IMR-90 (cell line): ENCODE data around the gene ISLR2. TPM values are rescaled to one million over a fixed set of nuclear protein-coding genes. Genes with fewer than 3 reads are reported as not detected.

ENCODE experiments used
- ATAC-seq: fragments of 200-7000 bp; cut with Tn5 transposase; 2 replicates; pipeline ENCODE4 v1.9.1; 2020; ENCODE audit warnings: low read depth, mild to moderate bottlenecking, moderate library complexity
- BruUV-seq: library from RNA; stranded (reverse); fragments of 400-500 nt; replicated peaks from 2 replicates; lab custom pipeline; 2021; lab: Mats Ljungman, UMichigan
- CTCF ChIA-PET: fragments of 300-600 bp; formaldehyde crosslinking; extraction: SDS; loops from one replicate; lab custom pipeline; 2021; ENCODE audit warnings: antibody characterized with exemption; lab: Yijun Ruan, JAX
- POLR2A ChIA-PET: fragments of 300-600 bp; sonication (Branson Sonifier 250); formaldehyde crosslinking; loops from one replicate; lab custom pipeline; 2022; ENCODE audit warnings: antibody characterized with exemption; ENCODE audit not compliant: unreplicated experiment; lab: Charles Lee
- DNase-seq: peaks from one replicate; pipeline ENCODE4 v3.0.0; 2013
- H2AFZ ChIP-seq: replicated peaks from 2 replicates; pipeline ENCODE3; 2013; ENCODE audit warnings: low read length, mild to moderate bottlenecking; ENCODE audit not compliant: poor library complexity
- H2AK5ac ChIP-seq: 2 replicates; pipeline ENCODE4 v1.6.1; 2013; ENCODE audit warnings: low read depth, low read length, inconsistent platforms
- H2AK9ac ChIP-seq: replicated peaks from 2 replicates; pipeline ENCODE3; 2013; ENCODE audit warnings: mild to moderate bottlenecking, low read depth, low read length, moderate library complexity; ENCODE audit not compliant: poor library complexity
- H2BK120ac ChIP-seq: 2 replicates; pipeline ENCODE4 v1.6.1; 2013; ENCODE audit warnings: low read depth, low read length, inconsistent platforms
- H2BK15ac ChIP-seq: 3 replicates; pipeline ENCODE4 v1.6.1; 2013; ENCODE audit warnings: low read depth, low read length, inconsistent platforms
- H2BK20ac ChIP-seq: 2 replicates; pipeline ENCODE4 v1.6.1; 2013; ENCODE audit warnings: low read depth, mild to moderate bottlenecking, inconsistent platforms, low read length, moderate library complexity
- H2BK5ac ChIP-seq: 2 replicates; pipeline ENCODE4 v1.6.1; 2013; ENCODE audit warnings: mild to moderate bottlenecking, low read depth, low read length, inconsistent platforms; ENCODE audit not compliant: poor library complexity, severe bottlenecking
- H3K14ac ChIP-seq: replicated peaks from 2 replicates; pipeline ENCODE4 v1.6.1; 2013; ENCODE audit warnings: low read depth, low read length, inconsistent platforms
- H3K18ac ChIP-seq: 2 replicates; pipeline ENCODE4 v1.6.1; 2013; ENCODE audit warnings: low read depth, low read length, control low read depth
- H3K23ac ChIP-seq: 2 replicates; pipeline ENCODE4 v1.6.1; 2013; ENCODE audit warnings: low read depth, low read length, inconsistent platforms
- H3K27ac ChIP-seq: 2 replicates; pipeline ENCODE4 v1.5.1; 2013; ENCODE audit warnings: mild to moderate bottlenecking, control low read depth, low read length; ENCODE audit not compliant: insufficient read depth
- H3K27me3 ChIP-seq: 2 replicates; pipeline ENCODE4 v1.6.1; 2013; ENCODE audit warnings: low read length; ENCODE audit not compliant: control insufficient read depth, insufficient read depth
- H3K36me3 ChIP-seq: 2 replicates; pipeline ENCODE4 v1.6.1; 2013; ENCODE audit warnings: low read length, mixed read lengths; ENCODE audit not compliant: control insufficient read depth, insufficient read depth
- H3K4ac ChIP-seq: 2 replicates; pipeline ENCODE4 v1.6.1; 2013; ENCODE audit warnings: low read depth, low read length, inconsistent platforms
- H3K4me1 ChIP-seq: 2 replicates; pipeline ENCODE4 v1.6.1; 2013; ENCODE audit warnings: low read length, mixed read lengths; ENCODE audit not compliant: control insufficient read depth, insufficient read depth
- H3K4me2 ChIP-seq: 2 replicates; pipeline ENCODE4 v1.6.1; 2013; ENCODE audit warnings: low read depth, mild to moderate bottlenecking, control low read depth, low read length, moderate library complexity
- H3K4me3 ChIP-seq: 2 replicates; pipeline ENCODE4 v1.5.1; 2013; ENCODE audit warnings: low read depth, mild to moderate bottlenecking, control low read depth, low read length, moderate library complexity; ENCODE audit not compliant: insufficient read depth
- H3K56ac ChIP-seq: 2 replicates; pipeline ENCODE4 v1.6.1; 2013; ENCODE audit warnings: low read length, inconsistent platforms; ENCODE audit not compliant: insufficient read depth; ENCODE audit errors: extremely low read depth
- H3K79me1 ChIP-seq, 2 experiments: 2 replicates each; pipeline ENCODE4 v1.6.1; 2013; ENCODE audit warnings: low read length in 2 of 2, inconsistent platforms in 1 of 2, low read depth in 1 of 2
- H3K9ac ChIP-seq: 2 replicates; pipeline ENCODE4 v1.6.1; 2013; ENCODE audit warnings: low read depth, low read length, control low read depth
- H3K9me1 ChIP-seq: 2 replicates; pipeline ENCODE4 v1.6.1; 2013; ENCODE audit warnings: low read length, inconsistent platforms; ENCODE audit not compliant: insufficient read depth
- H3K9me3 ChIP-seq: 2 replicates; pipeline ENCODE4 v1.6.1; 2013; ENCODE audit warnings: low read length; ENCODE audit not compliant: control insufficient read depth, insufficient read depth
- H4K20me1 ChIP-seq: 2 replicates; pipeline ENCODE4 v1.6.1; 2013; ENCODE audit warnings: low read length, inconsistent platforms; ENCODE audit not compliant: insufficient read depth
- H4K5ac ChIP-seq: 2 replicates; pipeline ENCODE4 v1.6.1; 2013; ENCODE audit warnings: mild to moderate bottlenecking, low read depth, low read length, control low read depth
- H4K8ac ChIP-seq, 2 experiments: 2 replicates each; pipeline ENCODE4 v1.6.1; 2013; ENCODE audit warnings: low read depth in 2 of 2, low read length in 2 of 2, control low read depth in 1 of 2, inconsistent platforms in 1 of 2
- H4K91ac ChIP-seq: 2 replicates; pipeline ENCODE4 v1.6.1; 2013; ENCODE audit warnings: low read depth, low read length, inconsistent platforms; ENCODE audit not compliant: insufficient read depth
- FOS ChIP-seq: fragments of 150-350 bp; IDR thresholded peaks from 2 replicates; pipeline ENCODE4 v1.6.1; 2016; ENCODE audit warnings: low read depth, low read length
- MAFK ChIP-seq: IDR thresholded peaks from 2 replicates; pipeline ENCODE4 v1.6.1; 2012; ENCODE audit warnings: low read depth, low read length, improper control_type of control experiment
- MAZ ChIP-seq: IDR thresholded peaks from 2 replicates; pipeline ENCODE4 v1.6.1; 2012; ENCODE audit warnings: low read depth, mild to moderate bottlenecking, low read length, improper control_type of control experiment, moderate library complexity, borderline replicate concordance
- NFE2L2 ChIP-seq: fragments of 150-350 bp; IDR thresholded peaks from 2 replicates; pipeline ENCODE4 v1.6.1; 2016; ENCODE audit warnings: low read depth, mild to moderate bottlenecking, low read length
- POLR2A ChIP-seq: IDR thresholded peaks from 2 replicates; pipeline ENCODE4 v1.6.1; 2012; ENCODE audit warnings: mild to moderate bottlenecking, low read depth, low read length
- RAD21 ChIP-seq: IDR thresholded peaks from 2 replicates; pipeline ENCODE4 v1.6.1; 2012; ENCODE audit warnings: low read length, improper control_type of control experiment
- RCOR1 ChIP-seq: IDR thresholded peaks from 2 replicates; pipeline ENCODE4 v1.6.1; 2012; ENCODE audit warnings: mild to moderate bottlenecking, low read length, improper control_type of control experiment; ENCODE audit not compliant: insufficient replicate concordance
- RFX5 ChIP-seq: IDR thresholded peaks from 2 replicates; pipeline ENCODE4 v1.8.0; 2012; ENCODE audit warnings: low read depth, mild to moderate bottlenecking, low read length, moderate library complexity
- WGBS, 2 experiments: methylation state at CpG; one replicate each; pipeline versions ENCODE4 v1.1.5 to v1.1.7; 2013; ENCODE audit warnings: missing lambda C conversion rate in 2 of 2; ENCODE audit not compliant: insufficient read length in 1 of 2; ENCODE audit errors: extremely low coverage in 2 of 2; 5-methylcytosine and 5-hydroxymethylcytosine counted together
- dilution Hi-C: fragments of 300-500 bp; cut with HindIII; formaldehyde crosslinking; loops from one replicate; pipeline ENCODE4 v1.14.3; 2018; ENCODE audit warnings: low sequenced_read_pairs; ENCODE audit not compliant: unreplicated experiment
- in situ Hi-C: fragments of 300-500 bp; cut with MboI; formaldehyde crosslinking; loops from 3 replicates; pipeline ENCODE4 v1.14.3; 2019; ENCODE audit warnings: low sequenced_read_pairs, inconsistent platforms, mixed read lengths
- intact Hi-C: fragments of 100-400 bp; cut with micrococcal nuclease; formaldehyde crosslinking; loops from 2 replicates; pipeline ENCODE4 v1.10.0; 2022
- polyA plus RNA-seq, 3 experiments: library from polyadenylated mRNA; depleted of rRNA; stranded (reverse); fragments of >200 nt; gene quantifications; 2 replicates each; pipeline ENCODE4 v1.2.3, GENCODE V29; 2012; ENCODE audit warnings: low replicate concordance in 1 of 3
- total RNA-seq: library from RNA; depleted of rRNA; stranded (reverse); fragments of >200 nt; gene quantifications from 2 replicates; pipeline ENCODE4 v1.2.3, GENCODE V29; 2012
- TF ChIP-seq, protein P1 (sequence below): fragments of 150-350 bp; IDR thresholded peaks from 2 replicates; pipeline ENCODE4 v1.6.1; 2017; ENCODE audit warnings: mild to moderate bottlenecking, antibody characterized with exemption, low read length, low read depth
- TF ChIP-seq, protein P2 (sequence below): fragments of 150-350 bp; IDR thresholded peaks from 2 replicates; pipeline ENCODE4 v1.6.1; 2016; ENCODE audit warnings: low read depth, mild to moderate bottlenecking, low read length, moderate library complexity, borderline replicate concordance

Gene ISLR2
- total and polyA plus RNA-seq, 2 of the 4 experiments (the other 2 are of a cell fraction) = not detected

DNA sequence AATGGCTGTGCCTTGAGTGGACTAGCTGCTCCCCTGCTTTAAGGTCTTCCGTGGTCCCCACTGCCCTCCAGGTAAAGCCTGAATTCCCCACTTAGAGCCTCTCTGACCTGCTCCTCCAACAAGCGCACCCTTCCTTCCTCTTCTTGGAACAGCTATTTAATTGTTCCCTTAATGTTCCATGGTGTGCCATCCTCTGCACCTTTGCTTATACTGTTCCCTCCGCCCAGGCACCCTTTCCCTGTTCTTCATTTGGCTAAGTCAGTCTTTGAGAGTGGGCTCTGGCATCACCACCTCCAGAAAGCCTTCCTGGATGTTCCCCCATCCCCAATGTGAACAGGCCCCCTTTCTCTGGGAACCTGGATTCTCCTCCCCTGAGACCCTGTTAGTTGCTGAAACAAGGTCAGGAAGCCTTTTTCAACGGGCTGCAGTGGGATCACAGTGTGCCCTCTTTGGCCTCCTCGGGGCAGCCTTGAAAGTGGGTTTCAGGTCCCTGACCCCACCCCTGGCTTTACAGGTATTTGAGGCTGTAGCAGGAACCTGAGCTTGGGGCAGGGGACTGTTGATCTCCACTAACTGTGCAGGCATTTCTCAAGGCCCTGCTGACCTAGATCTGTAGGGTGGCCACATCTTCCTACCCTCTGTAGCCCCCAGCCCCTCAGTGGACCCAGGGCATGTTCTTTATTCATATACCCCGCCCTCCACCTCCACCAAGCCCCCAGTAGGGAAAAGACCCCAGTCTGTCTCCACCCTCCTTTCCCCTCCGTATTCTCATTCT, 48.1 kb downstream of the ISLR2 start (continued):
- TF ChIP-seq, protein P1, sequence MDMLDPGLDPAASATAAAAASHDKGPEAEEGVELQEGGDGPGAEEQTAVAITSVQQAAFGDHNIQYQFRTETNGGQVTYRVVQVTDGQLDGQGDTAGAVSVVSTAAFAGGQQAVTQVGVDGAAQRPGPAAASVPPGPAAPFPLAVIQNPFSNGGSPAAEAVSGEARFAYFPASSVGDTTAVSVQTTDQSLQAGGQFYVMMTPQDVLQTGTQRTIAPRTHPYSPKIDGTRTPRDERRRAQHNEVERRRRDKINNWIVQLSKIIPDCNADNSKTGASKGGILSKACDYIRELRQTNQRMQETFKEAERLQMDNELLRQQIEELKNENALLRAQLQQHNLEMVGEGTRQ = no peak

GRCh38 chr15:74179101-74179841, 48.9 kb downstream of the ISLR2 start:
- Histone ChIP-seq H3K4me3 (no peak overlapping the region), H3K79me1 (no peaks in the 10 kb centered on the region), H3K23ac (no peak overlapping the region), H3K4me1 (peaks cover 26% of the 10 kb centered on the region), H3K4ac (peak overlapping the region; percentile 28), H3K56ac (no peak overlapping the region), H2BK5ac (no peak overlapping the region), H3K4me2 (no peak overlapping the region; the same call in 1 of the 2 replicates), H3K27me3 (peaks cover 4% of the 10 kb centered on the region; the same call in 1 of the 2 replicates), H2AFZ (peak overlapping the region; percentile 81), H3K36me3 (no peaks in the 10 kb centered on the region), H4K20me1 (peaks cover 6% of the 10 kb centered on the region; the same call in 1 of the 2 replicates), H3K9ac (no peak overlapping the region), H3K14ac (peak overlapping the region; percentile 28; the same call in 1 of the 2 replicates), H2BK120ac (0 out of 2 replicates have a peak overlapping the region, but pooled peaks have one; percentile 23), H2BK20ac (no peak overlapping the region; the same call in 1 of the 2 replicates), H4K5ac (no peak overlapping the region), H4K8ac (peak overlapping the region in 1 of 2 experiments; percentile 17; a peak in 1 of 4 replicates), H2AK9ac (peak overlapping the region; percentile 58), H2BK15ac (peak overlapping the region; percentile 12; the same call in 1 of the 3 replicates), H3K27ac (no peak overlapping the region), H3K9me1 (peaks cover 29% of the 10 kb centered on the region), H2AK5ac (peak overlapping the region; percentile 57), H3K9me3 (no peaks in the 10 kb centered on the region), H4K91ac (peak overlapping the region; percentile 27; the same call in 1 of the 2 replicates), H3K18ac (no peak overlapping the region)
- DNase-seq = peak; percentile 86
- ChIA-PET CTCF (no interaction called here), POLR2A (no interaction called here)
- in situ Hi-C loops (no loop called here), dilution Hi-C loops (no loop called here), intact Hi-C loops (no loop called here)
- BruUV-seq = no TSS peak
- 28% methylated on average over 3 of the region's 13 CpGs; no CpG with 5 or more reads in 1 of the 2 experiments for WGBS, 2 experiments
- ATAC-seq = peak; percentile 97
- peak; percentile 55 for TF ChIP-seq RCOR1
- TF ChIP-seq, protein P1 = no peak
- no peak for TF ChIP-seq POLR2A
- no peak for TF ChIP-seq RFX5
- TF ChIP-seq MAFK = no peak
- peak; percentile 60; the same call in 1 of the 2 replicates for TF ChIP-seq MAZ
- no peak for TF ChIP-seq NFE2L2
- 0 out of 2 replicates have a peak, but pooled peaks have one; percentile 17 for TF ChIP-seq RAD21
- TF ChIP-seq, protein P2, sequence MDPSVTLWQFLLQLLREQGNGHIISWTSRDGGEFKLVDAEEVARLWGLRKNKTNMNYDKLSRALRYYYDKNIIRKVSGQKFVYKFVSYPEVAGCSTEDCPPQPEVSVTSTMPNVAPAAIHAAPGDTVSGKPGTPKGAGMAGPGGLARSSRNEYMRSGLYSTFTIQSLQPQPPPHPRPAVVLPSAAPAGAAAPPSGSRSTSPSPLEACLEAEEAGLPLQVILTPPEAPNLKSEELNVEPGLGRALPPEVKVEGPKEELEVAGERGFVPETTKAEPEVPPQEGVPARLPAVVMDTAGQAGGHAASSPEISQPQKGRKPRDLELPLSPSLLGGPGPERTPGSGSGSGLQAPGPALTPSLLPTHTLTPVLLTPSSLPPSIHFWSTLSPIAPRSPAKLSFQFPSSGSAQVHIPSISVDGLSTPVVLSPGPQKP = no peak
- TF ChIP-seq FOS = peak; percentile 51; the same call in 1 of the 2 replicates
